Thoracic aorta (tissue), 2 donors: ENCODE measurements around the gene FSTL3. TPM values are rescaled to one million over a fixed set of nuclear protein-coding genes. Genes with fewer than 3 reads are reported as not detected.
"Not testable (repeated sequence)": the region's sequence is repeated elsewhere in the genome, so short reads cannot be mapped to it uniquely, and the experiment has no call there.

ENCODE experiments used
- ATAC-seq: fragments of 150-250 bp; one replicate; pipeline ENCODE4 v1.8.0; 2017; ENCODE audit warnings: low read depth; ENCODE audit not compliant: insufficient number of reproducible peaks, low FRiP score
- DNase-seq: peaks from one replicate; pipeline ENCODE4 v3.0.0-alpha.2; 2020; ENCODE audit warnings: low spot score
- H3K27ac ChIP-seq, 2 donors: fragments of 200-600 bp; sonication (generic); 1 replicate in 1 of 2; 2 replicates in 1 of 2; pipeline ENCODE4 v1.5.1; 2016; ENCODE audit warnings: mild to moderate bottlenecking in 2 of 2, moderate library complexity in 2 of 2
- H3K27me3 ChIP-seq: fragments of 200-600 bp; sonication (generic); replicated peaks from 2 replicates; pipeline ENCODE4 v1.6.0; 2016; ENCODE audit warnings: mild to moderate bottlenecking; ENCODE audit not compliant: insufficient read depth
- H3K36me3 ChIP-seq: fragments of 200-600 bp; sonication (generic); one replicate; pipeline ENCODE4 v1.5.1; 2016
- H3K4me1 ChIP-seq, 2 donors: fragments of 200-600 bp; sonication (generic); 1 replicate in 1 of 2; 2 replicates in 1 of 2; pipeline versions ENCODE4 v1.5.1 to v1.6.0; 2016; ENCODE audit warnings: low read depth in 2 of 2, mild to moderate bottlenecking in 1 of 2; ENCODE audit not compliant: control insufficient read depth in 1 of 2
- H3K4me3 ChIP-seq: fragments of 200-600 bp; sonication (generic); 2 replicates; pipeline ENCODE4 v1.5.1; 2016; ENCODE audit warnings: mild to moderate bottlenecking
- H3K9me3 ChIP-seq: fragments of 200-600 bp; sonication (generic); 2 replicates; pipeline ENCODE4 v1.5.1; 2016
- total RNA-seq, 2 donors: library from RNA; depleted of rRNA; stranded (reverse); fragments of >200 nt; gene quantifications; one replicate each; pipeline versions ENCODE4 v1.1.0 to v1.2.3, GENCODE V29; 2016
- TF ChIP-seq, protein P1 (sequence below): fragments of 200-600 bp; sonication (generic); IDR thresholded peaks from one replicate; pipeline ENCODE4 v1.5.1; 2019; ENCODE audit warnings: antibody characterized with exemption

The FSTL3 gene
- total RNA-seq, 2 donors from 2014 or later = 361 to 595 TPM

DNA sequence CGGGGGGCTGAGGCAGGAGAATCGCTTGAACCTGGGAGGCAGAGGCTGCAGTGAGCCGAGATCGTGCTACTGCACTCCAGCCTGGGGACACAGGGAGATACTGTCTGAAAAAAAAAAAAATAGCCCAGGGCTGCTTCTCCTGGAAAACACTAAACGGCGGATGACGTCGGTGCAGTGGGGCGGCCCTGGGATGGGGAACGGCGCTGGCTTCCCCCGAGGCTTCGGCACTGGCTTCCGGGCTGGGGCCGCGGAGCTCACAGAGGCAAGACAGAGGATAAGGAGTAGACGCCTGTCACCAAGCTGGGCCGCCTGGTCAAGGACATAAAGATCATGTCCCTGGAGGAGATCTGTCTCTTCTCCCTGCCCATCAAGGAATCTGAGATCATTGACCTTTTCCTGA is 14.0 kb downstream of the FSTL3 start:
- Histone ChIP-seq H3K36me3 (no peaks in the 10 kb centered on the region), H3K27ac (no peak overlapping the region), H3K4me3 (no peak overlapping the region), H3K27me3 (no peaks in the 10 kb centered on the region), H3K9me3 (no peaks in the 10 kb centered on the region), H3K4me1 (no peaks in the 10 kb centered on the region)
- TF ChIP-seq, protein P1, sequence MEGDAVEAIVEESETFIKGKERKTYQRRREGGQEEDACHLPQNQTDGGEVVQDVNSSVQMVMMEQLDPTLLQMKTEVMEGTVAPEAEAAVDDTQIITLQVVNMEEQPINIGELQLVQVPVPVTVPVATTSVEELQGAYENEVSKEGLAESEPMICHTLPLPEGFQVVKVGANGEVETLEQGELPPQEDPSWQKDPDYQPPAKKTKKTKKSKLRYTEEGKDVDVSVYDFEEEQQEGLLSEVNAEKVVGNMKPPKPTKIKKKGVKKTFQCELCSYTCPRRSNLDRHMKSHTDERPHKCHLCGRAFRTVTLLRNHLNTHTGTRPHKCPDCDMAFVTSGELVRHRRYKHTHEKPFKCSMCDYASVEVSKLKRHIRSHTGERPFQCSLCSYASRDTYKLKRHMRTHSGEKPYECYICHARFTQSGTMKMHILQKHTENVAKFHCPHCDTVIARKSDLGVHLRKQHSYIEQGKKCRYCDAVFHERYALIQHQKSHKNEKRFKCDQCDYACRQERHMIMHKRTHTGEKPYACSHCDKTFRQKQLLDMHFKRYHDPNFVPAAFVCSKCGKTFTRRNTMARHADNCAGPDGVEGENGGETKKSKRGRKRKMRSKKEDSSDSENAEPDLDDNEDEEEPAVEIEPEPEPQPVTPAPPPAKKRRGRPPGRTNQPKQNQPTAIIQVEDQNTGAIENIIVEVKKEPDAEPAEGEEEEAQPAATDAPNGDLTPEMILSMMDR = no peak
- DNase-seq (no peak), ATAC-seq (no peak)

DNA sequence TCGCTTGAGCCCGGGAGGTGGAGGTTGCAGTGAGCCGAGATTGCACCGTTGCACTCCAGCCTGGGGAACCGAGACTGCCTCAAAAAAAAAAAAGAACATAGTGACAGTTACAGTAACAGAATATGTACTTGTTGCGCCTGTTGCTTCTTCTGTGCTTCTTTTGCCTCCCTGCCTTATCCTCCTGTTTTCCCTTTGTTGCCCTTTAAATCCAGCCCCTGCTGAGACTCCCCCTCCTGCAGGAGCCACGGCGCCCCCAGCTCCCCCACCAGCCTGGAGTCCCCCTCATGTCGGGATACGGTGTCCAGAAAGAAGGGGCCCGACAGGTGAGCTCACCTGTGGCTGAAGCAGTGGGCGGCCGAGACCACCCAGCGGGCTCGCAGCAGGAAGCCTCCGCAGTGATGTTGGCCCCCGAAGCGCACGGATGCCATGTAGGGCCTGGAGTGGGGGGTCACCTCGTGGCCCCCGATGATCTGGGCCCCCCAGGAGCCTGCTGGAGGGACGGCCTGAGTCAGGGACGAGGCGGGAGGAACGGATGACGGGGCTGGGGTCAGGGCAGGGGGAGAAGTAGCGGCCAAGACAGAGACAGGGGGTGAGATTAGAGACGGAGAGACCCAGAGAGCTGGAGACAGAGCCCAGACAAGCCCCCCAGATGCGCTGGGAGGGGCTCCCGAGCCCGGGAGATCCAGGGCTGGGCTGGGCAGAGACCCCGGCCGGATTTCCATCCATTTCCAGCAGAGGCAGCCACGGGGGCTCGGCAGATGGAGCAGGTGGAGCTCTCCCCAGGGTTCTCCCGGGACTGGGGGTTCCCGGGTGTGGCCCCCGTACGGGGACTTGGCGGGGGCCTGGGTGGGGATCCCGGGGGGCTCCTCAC is 18.5 kb downstream of the FSTL3 start:
- Histone ChIP-seq H3K27me3 (no peaks in the 10 kb centered on the region), H3K36me3 (no peaks in the 10 kb centered on the region), H3K9me3 (no peaks in the 10 kb centered on the region), H3K27ac (no peak overlapping the region), H3K4me1 (no peaks in the 10 kb centered on the region), H3K4me3 (no peak overlapping the region)
- ATAC-seq = no peak
- TF ChIP-seq, protein P1 = no peak
- no peak for DNase-seq

DNA sequence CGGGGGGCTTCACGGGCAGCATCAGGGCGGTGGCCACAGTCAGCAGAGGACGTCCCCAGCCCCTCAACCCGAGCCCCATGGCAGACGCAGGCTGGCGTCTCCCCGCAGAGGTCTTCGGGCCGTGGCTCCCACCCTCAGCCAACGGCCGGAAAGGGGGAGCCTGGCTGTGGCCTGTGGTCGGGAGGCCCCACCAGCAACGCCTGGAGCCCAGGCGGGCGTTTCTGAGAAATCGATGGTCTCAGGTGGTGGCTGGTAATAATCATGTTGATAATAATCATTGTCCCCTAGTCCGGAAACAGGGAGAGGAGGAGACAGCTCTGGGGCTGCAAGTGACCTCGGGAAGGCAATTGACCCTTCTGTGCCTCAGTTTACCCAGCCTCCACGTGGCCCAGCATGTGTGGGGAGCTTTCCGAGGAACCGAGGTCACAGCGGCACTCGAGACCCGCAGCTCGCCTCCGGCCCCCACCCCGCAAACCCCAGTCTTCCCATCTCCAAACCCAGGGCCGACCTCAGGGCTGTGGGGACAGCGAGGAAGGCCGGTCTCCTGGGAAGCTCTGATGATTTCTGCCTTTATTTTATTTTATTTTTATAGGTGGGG is 19.3 kb downstream of the FSTL3 start, which contains the start of gene PRSS57:
Gene PRSS57 (minus strand): TSS at position 101 of the 598 bp plus-strand sequence. CDS start 22 bp downstream, at position 79.
- Histone ChIP-seq H3K36me3 (no peaks in the 10 kb centered on the region), H3K4me3 (no peak within 1 kb of the TSS), H3K9me3 (no peaks in the 10 kb centered on the region), H3K4me1 (no peaks in the 10 kb centered on the region), H3K27me3 (no peaks in the 10 kb centered on the region), H3K27ac (no peak within 1 kb of the TSS)
- ATAC-seq = no peak
- TF ChIP-seq, protein P1 = no peak
- DNase-seq = no peak

DNA sequence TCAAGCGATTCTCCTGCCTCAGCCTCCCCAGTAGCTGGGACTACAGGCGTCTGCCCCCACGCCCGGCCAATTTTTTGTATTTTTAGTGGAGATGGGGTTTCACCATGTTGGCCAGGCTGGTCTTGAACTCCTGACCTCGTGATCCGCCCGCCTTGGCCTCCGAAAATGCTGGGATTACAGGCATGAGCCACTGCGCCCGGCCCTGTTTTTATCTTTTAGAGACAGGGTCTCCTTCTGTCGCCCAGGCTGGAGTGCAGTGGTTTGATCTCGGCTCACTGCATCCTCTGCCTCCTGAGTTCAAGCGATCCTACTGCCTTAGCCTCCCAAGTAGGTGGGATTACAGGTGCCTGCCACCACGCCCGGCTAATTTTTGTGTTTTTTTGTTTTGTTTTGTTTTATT is 22.3 kb downstream of the FSTL3 start:
- H3K27ac ChIP-seq, H3K4me3 ChIP-seq, DNase-seq, H3K9me3 ChIP-seq, H3K4me1 ChIP-seq, H3K36me3 ChIP-seq, H3K27me3 ChIP-seq, ATAC-seq: not testable (repeated sequence)

DNA sequence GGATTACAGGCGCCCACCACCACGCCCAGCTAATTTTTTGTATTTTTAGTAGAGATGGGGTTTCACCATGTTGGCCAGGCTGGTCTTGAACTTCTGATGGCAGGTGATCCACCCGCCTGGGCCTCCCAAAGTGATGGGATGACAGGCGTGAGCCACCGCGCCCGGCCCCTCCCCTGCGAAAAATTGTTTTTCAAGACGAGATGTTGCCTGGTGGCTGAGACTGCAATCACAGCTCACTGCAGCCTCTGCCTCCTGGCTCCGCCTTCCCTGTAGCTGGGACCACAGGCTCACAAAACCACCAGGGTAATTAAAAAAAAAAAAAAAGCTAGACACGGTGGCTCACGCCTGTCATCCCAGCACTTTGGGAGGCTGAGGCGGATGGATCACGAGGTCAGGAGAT is 23.7 kb downstream of the FSTL3 start:
- not testable (repeated sequence) for H3K27ac ChIP-seq, H3K4me3 ChIP-seq, H3K27me3 ChIP-seq, H3K9me3 ChIP-seq, ATAC-seq, H3K36me3 ChIP-seq, H3K4me1 ChIP-seq, DNase-seq

DNA sequence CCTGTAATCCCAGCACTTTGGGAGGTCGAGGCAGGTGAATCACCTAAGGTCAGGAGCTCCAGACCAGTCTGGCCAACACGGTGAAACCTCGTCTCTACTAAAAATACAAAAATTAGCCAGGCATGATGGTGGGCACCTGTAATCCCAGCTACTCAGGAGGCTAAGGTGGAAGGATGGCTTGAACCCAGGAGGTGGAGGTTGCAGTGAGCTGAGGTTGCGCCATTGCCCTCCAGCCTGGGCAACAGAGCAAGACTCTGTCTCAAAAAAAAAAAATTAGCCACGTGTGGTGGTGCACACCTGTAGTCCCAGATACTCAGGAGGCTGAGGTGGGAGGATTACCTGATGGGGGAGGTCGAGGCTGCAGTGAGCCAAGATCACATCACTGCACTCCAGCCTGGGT is 26.7 kb downstream of the FSTL3 start:
- not testable (repeated sequence) for H3K4me1 ChIP-seq, H3K27me3 ChIP-seq, H3K4me3 ChIP-seq, DNase-seq, ATAC-seq, H3K27ac ChIP-seq, H3K9me3 ChIP-seq, H3K36me3 ChIP-seq
